ENCODE measurements around the gene ZFP28. TPM values are rescaled to one million over a fixed set of nuclear protein-coding genes. Genes with fewer than 3 reads are reported as not detected.

ZFP28 gene
- total and polyA plus RNA-seq, 2 of the 4 experiments (the other 2 are of a cell fraction) = 3.0 to 6.5 TPM

DNA sequence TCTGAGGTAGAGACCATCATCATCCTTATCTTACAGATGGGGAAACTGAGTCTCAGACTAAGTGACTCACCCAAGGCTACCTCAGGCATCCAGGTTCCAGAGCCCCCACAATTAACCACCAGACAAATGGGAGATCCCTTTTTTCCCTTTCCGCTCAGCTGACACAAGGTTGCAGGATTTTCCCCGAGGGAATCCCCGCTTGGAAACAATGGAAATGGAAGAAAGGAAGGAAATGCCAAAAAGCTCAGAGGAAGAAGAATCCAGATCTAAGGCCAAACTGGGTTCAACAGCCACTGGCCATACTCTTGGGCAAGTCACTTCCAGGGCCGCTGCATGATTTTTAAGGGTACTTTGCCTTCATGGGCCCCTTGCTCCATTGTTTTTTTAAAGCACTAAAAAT lies 57.9 kb downstream of the ZFP28 start:
- Histone ChIP-seq H3K79me1 (ENCODE audit: low read depth in 1 of 2, low read length in 2 of 2) (peaks cover 14 to 30% of the 10 kb centered on the region in 2 experiments), H3K14ac (replicated peaks; ENCODE audit: low read depth, low read length) (no peak overlapping the region), H3K9me3 (ENCODE audit: control insufficient read depth, insufficient read depth, low read length) (peaks cover 20% of the 10 kb centered on the region), H2BK15ac (ENCODE audit: low read depth, low read length) (no peak overlapping the region), H3K27me3 (ENCODE audit: control insufficient read depth, insufficient read depth, low read length) (no peaks in the 10 kb centered on the region), H2BK120ac (ENCODE audit: low read depth, low read length) (no peak overlapping the region), H2BK5ac (ENCODE audit: low read depth, low read length, poor library complexity, severe bottlenecking) (no peak overlapping the region), H3K9me1 (ENCODE audit: insufficient read depth, low read length) (peaks cover 6% of the 10 kb centered on the region), H3K27ac (ENCODE audit: insufficient read depth, low read length) (no peak overlapping the region), H4K8ac (ENCODE audit: low read depth in 2 of 2, low read length in 2 of 2) (no peak overlapping the region), H3K18ac (ENCODE audit: low read depth, low read length) (no peak overlapping the region), H4K91ac (ENCODE audit: insufficient read depth, low read depth, low read length) (no peak overlapping the region), H3K56ac (ENCODE audit: extremely low read depth, insufficient read depth, low read length) (no peak overlapping the region), H3K4me2 (ENCODE audit: low read depth, low read length) (no peak overlapping the region), H4K5ac (ENCODE audit: low read depth, low read length) (no peak overlapping the region), H2AK5ac (ENCODE audit: low read depth, low read length) (no peak overlapping the region), H2AFZ (replicated peaks; ENCODE audit: low read length, poor library complexity) (no peak overlapping the region), H2BK20ac (ENCODE audit: low read depth, low read length) (no peak overlapping the region), H4K20me1 (ENCODE audit: insufficient read depth, low read length) (0 out of 2 replicates have a peak, but pooled peaks cover 6% of the 10 kb centered on the region), H3K36me3 (ENCODE audit: control insufficient read depth, insufficient read depth, low read length) (peaks cover 25% of the 10 kb centered on the region), H3K23ac (ENCODE audit: low read depth, low read length) (no peak overlapping the region), H3K4me1 (ENCODE audit: control insufficient read depth, insufficient read depth, low read length) (peaks cover 2% of the 10 kb centered on the region; the same call in 1 of the 2 replicates), H2AK9ac (replicated peaks; ENCODE audit: low read depth, low read length, poor library complexity) (no peak overlapping the region), H3K4ac (ENCODE audit: low read depth, low read length) (no peak overlapping the region), H3K4me3 (ENCODE audit: insufficient read depth, low read depth, low read length) (no peak overlapping the region), H3K9ac (ENCODE audit: low read depth, low read length) (no peak overlapping the region)
- in situ Hi-C loops (cut with MboI; ENCODE audit: low sequenced_read_pairs) = no loop called here
- ChIA-PET POLR2A (ENCODE audit: unreplicated experiment) (no interaction called here), CTCF (no interaction called here)
- BruUV-seq (replicated peaks) = no TSS peak
- DNase-seq (no peak), ATAC-seq (ENCODE audit: low read depth) (no peak)
- no peak for TF ChIP-seq RAD21 (IDR thresholded peaks at IDR 0.05; ENCODE audit: low read length)
- TF ChIP-seq NFE2L2 (IDR thresholded peaks at IDR 0.05; ENCODE audit: low read depth, low read length) = no peak
- TF ChIP-seq RCOR1 (IDR thresholded peaks at IDR 0.05; ENCODE audit: insufficient replicate concordance, low read length) = no peak
- TF ChIP-seq, protein P1, sequence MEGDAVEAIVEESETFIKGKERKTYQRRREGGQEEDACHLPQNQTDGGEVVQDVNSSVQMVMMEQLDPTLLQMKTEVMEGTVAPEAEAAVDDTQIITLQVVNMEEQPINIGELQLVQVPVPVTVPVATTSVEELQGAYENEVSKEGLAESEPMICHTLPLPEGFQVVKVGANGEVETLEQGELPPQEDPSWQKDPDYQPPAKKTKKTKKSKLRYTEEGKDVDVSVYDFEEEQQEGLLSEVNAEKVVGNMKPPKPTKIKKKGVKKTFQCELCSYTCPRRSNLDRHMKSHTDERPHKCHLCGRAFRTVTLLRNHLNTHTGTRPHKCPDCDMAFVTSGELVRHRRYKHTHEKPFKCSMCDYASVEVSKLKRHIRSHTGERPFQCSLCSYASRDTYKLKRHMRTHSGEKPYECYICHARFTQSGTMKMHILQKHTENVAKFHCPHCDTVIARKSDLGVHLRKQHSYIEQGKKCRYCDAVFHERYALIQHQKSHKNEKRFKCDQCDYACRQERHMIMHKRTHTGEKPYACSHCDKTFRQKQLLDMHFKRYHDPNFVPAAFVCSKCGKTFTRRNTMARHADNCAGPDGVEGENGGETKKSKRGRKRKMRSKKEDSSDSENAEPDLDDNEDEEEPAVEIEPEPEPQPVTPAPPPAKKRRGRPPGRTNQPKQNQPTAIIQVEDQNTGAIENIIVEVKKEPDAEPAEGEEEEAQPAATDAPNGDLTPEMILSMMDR (conservative IDR thresholded peaks at IDR 0.05; ENCODE audit: low read depth, low read length) = no peak
- no peak for TF ChIP-seq RFX5 (IDR thresholded peaks at IDR 0.05; ENCODE audit: low read depth, low read length)
- TF ChIP-seq POLR2A (IDR thresholded peaks at IDR 0.05; ENCODE audit: low read depth, low read length) = no peak
- TF ChIP-seq MAZ (IDR thresholded peaks at IDR 0.05; ENCODE audit: borderline replicate concordance, low read depth, low read length) = no peak
- intact Hi-C loops (cut with micrococcal nuclease) = loop anchor here (10.0 kb wide), 1 partner anchor 122 kb away; the partner anchor contains the start of gene ZNF667
- no CpG with 5 or more reads among the region's 4 CpGs for WGBS, 2 experiments (ENCODE audit: extremely low coverage in 2 of 2, insufficient read length in 1 of 2)
- dilution Hi-C loops (cut with HindIII; ENCODE audit: low sequenced_read_pairs, unreplicated experiment) = no loop called here
